Left colon (tissue), 2 donors: Measurements from ENCODE around the gene SOX10. TPM values are rescaled to one million over a fixed set of nuclear protein-coding genes. Genes with fewer than 3 reads are reported as not detected.
"Not testable (repeated sequence)": the region's sequence is repeated elsewhere in the genome, so short reads cannot be mapped to it uniquely, and the experiment has no call there.

Source experiments
- ATAC-seq: fragments of 200-7000 bp; cut with Tn5 transposase; one replicate; pipeline ENCODE4 v1.9.1; 2020; ENCODE audit warnings: mild to moderate bottlenecking, moderate library complexity
- DNase-seq, 2 donors: peaks; one replicate each; pipeline ENCODE4 v3.0.0-alpha.2; 2020
- intact Hi-C, 2 donors: fragments of 100-400 bp; cut with DNase I in 1 of 2; cut with micrococcal nuclease in 1 of 2; formaldehyde crosslinking; loops; one replicate each; pipeline versions ENCODE4 v1.11.2 to v1.14.0; 2022; cut with DNase I, micrococcal nuclease
- total RNA-seq, 2 donors: library from RNA; stranded (reverse); fragmentation: NEBNext Ultra II Directional; extraction: Animal tissue kit (Norgen Biotek cat#: 25700); gene quantifications; one replicate each; pipeline ENCODE4 v1.2.1, GENCODE V29; 2021
- donor health status: DM: no; HTN: no; CAD: no.
- donor health status: DM: yes; HTN: yes; CAD: no.

SOX10 gene
- total RNA-seq, 2 donors from 2014 or later, result 1.5 to 3.7 TPM

DNA sequence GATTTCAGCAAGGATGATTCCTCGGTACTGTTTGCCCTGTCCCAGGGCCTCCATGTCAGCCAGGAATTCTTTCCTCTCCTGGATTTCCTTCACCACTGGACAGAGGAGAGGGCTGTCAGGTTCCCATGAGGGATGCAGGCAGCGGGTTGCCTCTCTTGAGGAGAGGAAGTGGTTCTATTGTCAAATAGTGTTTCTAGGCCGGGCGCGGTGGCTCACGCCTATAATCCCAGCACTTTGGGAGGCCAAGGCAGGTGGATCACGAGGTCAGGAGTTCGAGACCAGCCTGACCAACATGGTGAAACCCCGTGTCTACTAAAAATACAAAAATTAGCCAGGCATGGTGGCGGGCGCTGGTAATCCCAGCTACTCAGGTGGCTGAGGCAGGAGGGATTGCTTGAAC, 39.9 kb downstream of the SOX10 start:
- intact Hi-C loops, result not testable (repeated sequence)

DNA sequence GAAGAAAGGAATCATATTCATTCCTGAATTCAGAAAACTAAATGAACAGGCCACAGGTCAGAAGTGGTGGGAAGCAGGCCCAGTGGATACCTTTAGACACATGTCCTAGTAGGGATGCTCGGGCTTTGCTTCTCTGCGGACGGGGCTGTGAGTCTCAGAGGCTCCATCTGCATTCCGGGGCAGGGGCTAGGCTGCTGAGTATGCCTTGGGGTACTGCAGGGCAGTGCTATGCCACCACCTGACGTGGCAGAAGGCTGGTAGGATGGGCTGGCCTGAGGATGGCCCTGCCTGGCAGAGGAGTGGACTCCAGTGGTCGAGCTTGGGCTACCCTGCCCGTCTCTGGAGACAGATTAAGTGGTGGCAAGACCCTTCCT, 40.5 kb downstream of the SOX10 start:
- intact Hi-C loops, result no loop called here
- ATAC-seq, result peak; percentile 16
- no peak for DNase-seq

More for the DNA sequence above, 39.9 kb downstream of the SOX10 start:
- not testable (repeated sequence) for DNase-seq, ATAC-seq

DNA sequence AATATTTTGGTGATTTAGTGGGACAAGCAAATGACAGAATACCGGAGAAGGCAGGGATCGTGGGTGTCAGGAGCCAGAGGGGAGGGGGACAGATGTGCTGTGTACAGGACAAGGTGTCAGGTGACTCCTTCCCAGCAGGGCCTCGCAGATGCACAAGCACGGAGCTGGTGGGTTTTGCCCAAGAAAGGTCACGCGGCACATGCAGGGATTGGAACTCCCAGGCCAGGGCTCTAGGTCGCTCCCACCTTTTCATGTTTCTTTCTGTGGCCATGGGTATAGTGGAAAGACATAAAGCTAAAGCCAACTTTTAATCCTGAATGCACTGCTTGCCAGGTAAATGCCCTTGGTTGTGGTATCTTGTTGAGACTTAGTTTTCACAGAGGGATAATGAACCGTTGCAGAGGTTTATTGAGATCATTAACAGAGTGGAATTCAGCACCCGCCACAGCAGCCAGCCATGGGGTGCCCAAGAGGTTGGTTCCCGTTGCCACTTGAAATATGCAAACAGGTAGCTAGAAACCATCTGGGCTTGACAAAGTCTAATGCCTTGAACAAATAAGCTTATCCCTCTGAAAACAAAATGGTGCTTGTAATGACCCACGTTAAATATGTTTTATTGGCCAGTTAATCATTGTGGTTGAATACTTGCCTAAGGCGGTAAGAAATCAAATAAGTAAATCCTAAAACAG, 41.1 kb downstream of the SOX10 start:
- ATAC-seq (no peak), DNase-seq (no peak)
- intact Hi-C loops, result no loop called here

DNA sequence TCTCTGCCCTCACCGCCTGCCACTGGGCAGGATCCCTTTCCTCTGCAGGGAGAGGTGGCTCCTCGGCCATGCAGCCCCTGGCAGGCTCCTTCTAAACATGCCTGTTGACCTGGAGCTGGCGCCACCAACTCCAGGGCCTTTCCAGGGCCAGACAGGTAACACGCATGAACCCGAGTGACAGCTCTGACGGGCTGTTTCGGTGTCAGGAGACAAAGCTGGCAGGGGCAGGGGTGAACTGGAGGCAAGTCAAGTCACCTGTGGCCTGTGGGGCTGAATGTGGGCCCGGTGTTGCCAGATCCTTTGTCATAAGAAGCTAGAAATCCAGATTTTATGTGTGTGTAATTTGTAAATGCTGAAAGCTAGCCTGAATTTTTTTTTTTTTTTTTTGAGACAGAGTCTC, 42.2 kb downstream of the SOX10 start:
- DNase-seq (no peak), ATAC-seq (no peak)
- intact Hi-C loops, result no loop called here

DNA sequence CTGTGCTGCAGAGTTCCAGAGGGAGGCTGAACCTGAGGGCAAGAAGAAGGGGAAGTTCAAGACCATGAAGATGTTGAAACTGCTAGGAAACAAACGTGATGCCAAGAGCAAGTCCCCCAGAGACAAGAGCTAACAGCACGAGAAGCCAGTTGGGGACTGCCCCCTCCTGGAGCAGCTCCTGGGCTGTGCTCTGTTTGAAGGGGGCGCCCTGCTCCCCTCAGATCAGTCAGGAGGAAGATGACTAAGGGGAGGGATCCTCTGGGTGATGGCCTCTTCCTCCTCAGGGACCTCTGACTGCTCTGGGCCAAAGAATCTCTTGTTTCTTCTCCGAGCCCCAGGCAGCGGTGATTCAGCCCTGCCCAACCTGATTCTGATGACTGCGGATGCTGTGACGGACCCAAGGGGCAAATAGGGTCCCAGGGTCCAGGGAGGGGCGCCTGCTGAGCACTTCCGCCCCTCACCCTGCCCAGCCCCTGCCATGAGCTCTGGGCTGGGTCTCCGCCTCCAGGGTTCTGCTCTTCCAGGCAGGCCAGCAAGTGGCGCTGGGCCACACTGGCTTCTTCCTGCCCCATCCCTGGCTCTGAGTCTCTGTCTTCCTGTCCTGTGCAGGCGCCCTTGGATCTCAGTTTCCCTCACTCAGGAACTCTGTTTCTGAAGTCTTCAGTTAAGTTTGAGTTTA, 43.5 kb downstream of the SOX10 start:
- no peak for ATAC-seq
- DNase-seq, result no peak
- intact Hi-C loops, result no loop called here

DNA sequence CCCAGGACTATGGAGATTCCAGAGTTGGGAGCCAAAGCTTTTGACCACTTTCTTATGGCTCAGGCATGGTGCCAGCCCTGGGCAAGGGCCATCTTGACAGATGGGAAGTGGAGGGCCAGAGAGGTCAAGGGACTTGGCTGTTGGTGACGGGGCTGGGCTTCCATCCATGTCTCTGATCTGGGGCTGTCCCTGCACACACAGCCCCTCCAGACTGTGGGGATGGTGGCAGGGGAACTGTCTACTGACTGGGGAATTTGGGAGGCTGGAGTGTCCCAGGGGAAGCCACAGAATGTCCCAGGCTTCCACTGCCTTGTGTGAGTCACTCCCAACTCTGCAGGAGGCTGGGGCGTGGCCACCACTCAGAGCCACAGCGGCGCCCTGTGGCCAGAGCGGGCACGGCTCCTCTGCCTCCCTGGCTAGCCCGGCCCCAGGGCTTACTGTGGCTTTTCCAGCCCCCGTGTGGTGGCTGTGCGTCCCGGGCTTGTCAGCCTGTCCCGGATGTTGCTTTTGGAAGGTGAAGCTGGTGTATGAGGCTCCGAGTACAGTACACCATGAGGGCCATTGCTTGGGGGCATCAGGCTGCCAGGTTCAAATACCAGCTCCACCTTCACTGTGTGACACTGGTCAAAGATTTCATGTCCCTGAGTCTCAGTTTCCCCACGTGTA, 50.5 kb downstream of the SOX10 start:
- intact Hi-C loops, result no loop called here
- peak; percentile 86 to 93 for DNase-seq
- ATAC-seq, result peak; percentile 98

DNA sequence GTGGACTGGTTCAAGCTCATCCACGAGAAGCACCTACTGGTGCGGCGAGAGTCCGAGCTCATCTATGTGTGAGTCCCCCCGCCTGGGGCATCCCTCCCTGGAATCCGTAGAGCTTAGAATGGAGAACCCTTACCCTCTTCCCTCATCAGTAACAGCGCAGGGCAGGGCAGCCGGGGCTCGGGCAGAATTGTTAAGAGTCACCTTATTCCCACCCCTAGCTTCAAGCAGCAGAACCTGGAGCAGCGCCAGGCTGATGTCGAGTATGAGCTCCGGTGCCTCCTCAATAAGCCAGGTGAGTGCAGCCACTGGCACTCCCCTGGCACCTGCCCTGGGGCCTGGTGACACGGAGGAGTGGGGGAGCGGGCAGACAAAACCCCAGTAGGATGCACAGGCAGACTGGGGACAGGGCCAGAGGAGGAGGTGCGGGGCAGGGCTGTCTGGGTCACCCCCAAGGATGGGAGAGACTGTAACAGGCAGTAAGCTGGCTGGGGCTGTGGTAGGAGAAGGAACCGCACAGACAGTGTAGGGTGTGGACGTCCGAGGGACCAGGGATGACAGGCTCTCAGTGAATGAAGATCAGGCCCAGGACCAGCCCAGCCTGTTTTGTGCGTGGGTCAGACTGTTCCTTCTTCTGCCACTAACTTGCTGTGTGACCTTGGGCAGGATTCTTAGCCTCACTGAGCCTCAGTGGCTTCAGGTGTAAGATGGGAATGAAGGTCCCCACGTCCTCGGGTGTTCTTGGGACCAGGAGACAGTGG, 51.4 kb downstream of the SOX10 start:
- intact Hi-C loops, result no loop called here
- peak in 1 of 2 donors; percentile 24 for DNase-seq
- ATAC-seq, result no peak

DNA sequence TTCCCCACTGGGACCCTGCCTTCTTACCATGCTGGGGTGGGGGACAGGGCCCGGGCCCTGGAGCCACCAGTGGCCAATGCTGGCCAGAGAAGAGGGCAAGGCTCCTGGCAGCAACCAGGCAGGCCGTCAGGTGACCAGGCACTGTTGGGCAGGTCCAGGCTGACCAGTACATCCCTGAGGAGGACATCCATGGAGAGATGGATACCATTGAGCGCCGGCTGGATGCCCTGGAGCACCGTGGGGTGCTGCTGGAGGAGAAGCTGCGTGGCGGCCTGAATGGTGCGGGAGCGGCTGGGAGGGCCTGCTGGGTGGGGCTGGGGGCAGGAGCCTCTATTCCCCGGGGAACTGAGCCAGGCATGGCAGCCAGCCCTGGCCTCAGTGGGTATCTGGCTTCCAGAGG, 52.0 kb downstream of the SOX10 start:
- ATAC-seq, result no peak
- intact Hi-C loops, result no loop called here
- no peak for DNase-seq

DNA sequence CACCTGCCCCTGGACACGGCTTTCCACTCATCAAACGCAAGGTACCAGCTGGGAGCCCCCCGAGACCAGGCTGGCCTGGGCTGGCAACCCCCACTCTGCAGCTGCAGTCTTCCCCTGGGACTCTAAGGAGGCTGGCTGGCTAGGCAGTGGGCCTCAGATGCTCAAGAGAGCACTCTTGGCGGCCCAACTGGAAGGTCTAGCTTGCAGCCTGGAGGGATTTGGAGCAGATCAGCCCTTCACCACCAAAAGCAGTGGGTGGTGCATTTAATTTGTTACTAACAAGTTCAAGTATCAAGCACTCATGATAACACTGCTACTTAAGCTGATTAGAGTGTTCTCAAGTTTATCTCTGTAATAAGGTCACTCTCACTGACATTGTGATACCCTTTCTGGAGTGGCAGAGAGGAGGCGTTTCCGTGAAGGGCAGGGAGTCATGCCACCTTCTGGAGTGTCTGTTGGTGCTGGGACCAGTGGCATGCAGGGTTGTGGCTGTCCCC, 52.4 kb downstream of the SOX10 start:
- no peak for DNase-seq
- intact Hi-C loops, result no loop called here
- ATAC-seq, result no peak

DNA sequence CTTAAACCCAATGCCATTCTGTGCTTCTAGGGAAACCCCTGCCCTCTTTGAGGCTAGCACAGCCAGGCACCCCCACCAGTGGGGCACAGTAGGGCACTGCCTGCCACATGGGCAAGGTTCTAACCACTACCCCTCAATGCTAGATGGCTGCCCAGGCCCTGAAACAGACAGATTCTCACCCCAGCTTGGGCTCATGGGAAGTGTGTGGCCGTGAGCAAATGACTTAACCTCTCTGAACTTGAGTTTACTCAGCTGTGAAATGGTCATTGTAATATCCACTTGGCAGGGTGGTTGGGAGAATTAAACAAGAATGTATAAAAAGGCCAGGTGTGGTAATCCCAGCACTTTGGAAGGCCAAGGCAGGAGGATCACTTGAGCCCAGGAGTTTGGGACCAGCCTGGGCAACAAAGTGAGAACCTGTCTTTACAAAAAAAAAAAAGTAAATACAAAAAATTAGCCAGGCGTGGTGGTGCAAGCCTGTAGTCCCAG, 53.4 kb downstream of the SOX10 start:
- DNase-seq, result no peak
- intact Hi-C loops, result no loop called here
- no peak for ATAC-seq

DNA sequence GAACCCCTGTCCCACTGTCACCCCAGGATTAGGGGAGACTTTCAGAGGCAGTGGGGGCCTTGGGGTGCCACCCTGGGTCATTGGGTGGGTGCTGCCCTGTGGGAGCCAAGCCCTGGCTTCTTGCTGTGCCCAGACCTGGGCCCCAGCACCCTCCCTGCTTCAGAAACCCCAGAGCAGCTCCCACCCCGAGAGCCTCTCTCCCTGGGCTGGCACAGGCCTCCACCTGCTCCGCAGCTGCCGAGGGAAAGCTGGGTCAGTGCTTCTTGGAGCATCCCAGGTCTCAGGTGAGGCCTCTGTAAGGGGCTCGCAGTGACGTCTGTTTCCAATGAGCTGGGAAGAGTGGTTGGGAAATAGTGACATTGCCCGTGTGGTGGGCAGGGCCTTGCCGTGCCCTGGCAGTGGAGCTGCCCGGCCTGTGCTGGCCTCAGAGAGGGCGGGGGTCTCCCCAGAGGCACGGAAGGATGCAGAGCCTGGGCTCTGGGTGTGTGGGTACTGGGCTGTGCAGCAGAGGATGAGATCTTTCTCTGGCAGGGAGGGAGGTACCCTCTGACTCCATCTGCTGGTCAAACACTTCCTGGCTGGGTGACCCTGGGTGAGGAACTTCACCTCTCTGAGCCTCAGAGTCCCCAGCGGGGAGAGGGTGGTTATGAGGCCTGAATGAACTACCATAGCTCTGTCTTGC, 53.9 kb downstream of the SOX10 start:
- DNase-seq, result no peak
- ATAC-seq, result no peak
- intact Hi-C loops, result no loop called here

DNA sequence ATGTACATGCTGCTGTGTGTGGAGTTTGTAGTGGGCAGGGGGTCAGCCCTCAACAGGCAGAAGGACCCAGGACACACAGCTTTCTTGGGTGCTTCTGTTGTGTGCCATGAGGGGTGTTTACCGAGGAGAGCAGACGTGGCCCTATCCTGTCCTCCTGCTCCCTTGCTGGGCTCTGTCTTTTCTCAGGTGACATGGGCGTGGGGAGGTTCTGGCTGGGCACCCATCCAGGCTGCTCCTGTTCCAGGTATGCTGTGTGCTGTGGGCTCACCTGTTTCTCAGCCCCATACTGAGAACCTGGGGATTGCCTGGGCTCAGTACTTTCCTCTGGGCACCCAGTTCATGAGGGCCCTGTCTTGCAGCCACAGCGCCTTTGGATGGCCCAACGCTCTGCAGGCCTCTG, 55.0 kb downstream of the SOX10 start:
- DNase-seq (no peak), ATAC-seq (no peak)
- intact Hi-C loops, result no loop called here

DNA sequence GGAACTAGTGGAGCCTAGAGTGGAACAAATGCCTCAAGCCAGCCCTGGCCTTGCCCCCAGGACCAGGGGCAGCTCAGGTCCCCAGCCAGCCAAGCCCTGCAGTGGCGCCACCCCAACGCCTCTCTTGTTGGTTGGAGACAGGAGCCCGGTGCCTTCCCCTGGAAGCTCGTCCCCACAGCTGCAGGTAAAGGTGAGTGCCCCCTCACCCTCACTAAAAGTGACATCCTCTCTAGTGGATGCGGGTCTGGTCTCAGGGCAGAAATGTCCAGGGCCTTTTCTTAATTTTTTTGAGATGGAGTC, 56.8 kb downstream of the SOX10 start:
- intact Hi-C loops, result no loop called here
- ATAC-seq (no peak), DNase-seq (no peak)

DNA sequence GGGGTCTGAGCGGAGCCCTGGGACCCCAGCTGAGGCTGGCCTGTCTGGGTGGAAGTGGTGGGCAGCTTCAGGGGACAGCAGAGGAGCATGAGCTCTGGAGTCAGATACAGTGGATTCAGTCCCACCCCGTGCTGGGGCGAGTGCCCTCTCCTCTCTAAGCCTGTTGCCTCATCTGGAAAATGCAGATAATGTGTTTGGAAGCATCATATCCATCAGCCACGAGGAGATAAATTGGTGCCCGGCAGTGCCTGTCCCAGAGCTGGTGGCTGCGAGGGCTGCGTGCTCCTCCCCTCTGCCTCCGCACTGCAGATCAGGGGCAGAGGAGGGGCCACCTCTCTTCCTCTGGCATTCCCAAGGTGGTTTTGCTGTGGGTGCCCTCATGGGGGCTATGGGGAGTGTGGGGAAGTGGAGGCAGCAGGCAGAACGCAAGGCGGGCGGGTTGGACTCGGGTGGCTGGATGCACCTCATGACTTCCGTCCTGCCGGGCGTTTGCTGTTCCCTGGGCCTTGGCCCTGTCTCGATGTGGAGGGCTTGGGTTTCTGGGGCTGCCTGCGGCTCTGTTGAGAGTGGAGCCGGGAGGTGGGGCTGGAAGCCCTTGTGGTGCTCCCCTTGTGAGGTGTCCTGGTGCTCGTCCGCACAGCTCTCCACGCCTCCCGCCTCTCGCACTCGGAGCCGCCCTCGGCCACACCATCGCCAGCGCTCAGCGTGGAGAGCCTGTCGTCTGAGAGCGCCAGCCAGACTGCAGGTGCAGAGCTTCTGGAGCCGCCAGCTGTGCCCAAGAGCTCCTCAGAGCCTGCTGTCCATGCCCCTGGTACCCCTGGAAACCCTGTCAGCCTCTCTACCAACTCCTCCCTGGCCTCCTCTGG, 57.4 kb downstream of the SOX10 start:
- intact Hi-C loops, result no loop called here
- ATAC-seq, result no peak

DNA sequence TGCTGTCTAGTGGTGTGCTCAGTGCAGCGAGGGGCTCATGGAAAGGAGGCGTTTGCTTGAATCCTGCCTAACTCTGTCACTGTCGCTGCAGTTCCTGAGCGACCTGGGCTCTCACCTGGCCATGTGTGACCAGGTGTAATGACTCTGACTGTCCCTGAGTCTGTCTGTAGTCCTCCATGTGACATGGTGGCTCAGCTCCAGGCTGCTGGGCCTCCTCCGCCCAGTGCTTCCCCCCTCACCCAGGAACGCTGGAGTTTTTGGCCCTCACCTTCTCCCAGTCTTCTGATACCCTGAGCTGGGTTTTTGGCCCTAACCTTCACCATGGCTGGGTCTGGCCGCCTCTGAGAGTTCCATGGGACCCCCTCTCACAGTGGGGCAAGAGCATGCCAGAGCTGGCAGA, 58.0 kb downstream of the SOX10 start:
- intact Hi-C loops, result no loop called here
- ATAC-seq (no peak), DNase-seq (no peak)

More for the DNA sequence above, 57.4 kb downstream of the SOX10 start:
- no peak for DNase-seq

DNA sequence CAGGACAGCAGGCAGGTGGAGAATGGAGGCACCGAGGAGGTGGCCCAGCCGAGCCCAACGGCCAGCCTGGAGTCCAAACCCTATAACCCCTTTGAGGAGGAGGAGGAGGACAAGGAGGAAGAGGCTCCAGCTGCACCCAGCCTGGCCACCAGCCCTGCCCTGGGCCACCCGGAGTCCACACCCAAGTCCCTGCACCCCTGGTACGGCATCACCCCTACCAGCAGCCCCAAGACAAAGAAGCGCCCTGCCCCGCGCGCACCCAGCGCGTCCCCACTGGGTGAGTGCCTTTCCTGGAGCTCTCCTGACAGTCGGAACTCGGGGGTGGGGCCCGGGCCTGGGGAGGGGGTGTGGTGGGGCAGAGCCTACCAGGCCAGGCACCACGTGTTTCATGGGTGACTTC, 58.6 kb downstream of the SOX10 start:
- intact Hi-C loops, result no loop called here
- ATAC-seq (no peak), DNase-seq (no peak)

DNA sequence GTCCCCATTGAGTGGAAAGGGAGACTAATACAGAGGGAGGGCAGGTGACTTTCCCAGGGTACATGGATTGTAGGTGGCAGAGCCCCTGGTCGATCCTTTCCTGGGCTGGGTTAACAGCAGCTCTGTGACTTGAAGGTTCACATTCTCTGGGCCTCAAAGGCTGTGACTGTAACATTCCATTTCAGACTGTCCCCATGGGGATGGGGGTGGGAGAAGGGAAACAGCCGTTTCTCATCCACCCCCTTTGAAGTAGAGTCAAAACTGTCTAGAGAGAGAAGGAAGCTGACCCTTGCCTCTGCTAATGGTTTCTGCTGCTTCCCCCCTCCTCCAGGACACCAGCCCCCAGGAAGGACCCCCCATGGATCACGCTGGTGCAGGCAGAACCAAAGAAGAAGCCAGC, 59.0 kb downstream of the SOX10 start:
- no peak for ATAC-seq
- intact Hi-C loops, result no loop called here
- DNase-seq, result no peak
